ENCODE measurements around the gene SLC8A1.

DNA sequence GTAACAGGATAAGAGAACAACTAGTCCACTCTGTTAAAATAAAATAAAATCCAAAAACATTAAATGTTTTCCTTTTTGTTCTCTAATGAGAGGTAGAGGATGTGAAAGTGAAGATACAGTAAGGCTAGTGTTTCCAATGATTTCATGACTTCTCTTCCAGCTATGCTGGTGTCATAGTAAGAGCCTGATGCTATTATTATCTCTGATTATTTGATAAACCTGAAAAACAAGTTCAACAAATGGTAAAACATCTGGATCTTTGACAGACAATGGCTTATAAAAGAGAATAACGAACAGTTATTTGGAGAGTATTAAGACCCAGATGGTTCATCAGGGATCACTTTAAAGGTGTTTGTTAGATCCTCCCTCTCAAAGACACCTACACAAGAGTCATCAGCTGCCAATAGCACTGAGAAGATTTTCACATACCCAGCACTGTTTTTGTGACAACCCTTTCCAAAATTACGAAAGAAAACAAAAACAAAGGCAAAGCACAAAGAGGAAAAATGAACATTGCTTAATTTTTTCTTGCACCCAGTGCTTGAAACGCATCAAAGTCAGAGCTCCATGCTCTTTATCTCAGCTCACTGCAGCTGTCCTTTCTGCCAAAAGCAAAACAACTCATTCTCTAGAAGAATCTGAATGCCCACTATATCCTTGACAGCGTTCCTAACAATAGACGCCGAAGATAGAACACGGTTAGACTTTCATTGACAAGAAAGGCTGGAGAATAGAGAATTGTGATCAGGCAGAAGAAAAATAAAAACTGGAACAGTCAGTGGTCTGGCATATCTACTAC, 168.6 kb downstream of the SLC8A1 start:
- TF ChIP-seq, protein P1, sequence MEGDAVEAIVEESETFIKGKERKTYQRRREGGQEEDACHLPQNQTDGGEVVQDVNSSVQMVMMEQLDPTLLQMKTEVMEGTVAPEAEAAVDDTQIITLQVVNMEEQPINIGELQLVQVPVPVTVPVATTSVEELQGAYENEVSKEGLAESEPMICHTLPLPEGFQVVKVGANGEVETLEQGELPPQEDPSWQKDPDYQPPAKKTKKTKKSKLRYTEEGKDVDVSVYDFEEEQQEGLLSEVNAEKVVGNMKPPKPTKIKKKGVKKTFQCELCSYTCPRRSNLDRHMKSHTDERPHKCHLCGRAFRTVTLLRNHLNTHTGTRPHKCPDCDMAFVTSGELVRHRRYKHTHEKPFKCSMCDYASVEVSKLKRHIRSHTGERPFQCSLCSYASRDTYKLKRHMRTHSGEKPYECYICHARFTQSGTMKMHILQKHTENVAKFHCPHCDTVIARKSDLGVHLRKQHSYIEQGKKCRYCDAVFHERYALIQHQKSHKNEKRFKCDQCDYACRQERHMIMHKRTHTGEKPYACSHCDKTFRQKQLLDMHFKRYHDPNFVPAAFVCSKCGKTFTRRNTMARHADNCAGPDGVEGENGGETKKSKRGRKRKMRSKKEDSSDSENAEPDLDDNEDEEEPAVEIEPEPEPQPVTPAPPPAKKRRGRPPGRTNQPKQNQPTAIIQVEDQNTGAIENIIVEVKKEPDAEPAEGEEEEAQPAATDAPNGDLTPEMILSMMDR (IDR thresholded peaks at IDR 0.05): no peak
- TF ChIP-seq POLR2A (IDR thresholded peaks at IDR 0.05) (no peak), EP300 (IDR thresholded peaks at IDR 0.05) (no peak)
